Esophagus muscularis mucosa (tissue), 3 donors: ENCODE data around the gene METTL9.

Experiments
- EP300 ChIP-seq: sonication (generic); formaldehyde crosslinking; IDR thresholded peaks from one replicate; pipeline ENCODE4 v1.6.1; 2017; ENCODE audit warnings: antibody characterized with exemption
- TF ChIP-seq, protein P1 (sequence below), 3 experiments: fragments of 200-600 bp in 2 of 3; fragments of 450-650 bp in 1 of 3; sonication (generic) in 2 of 3; IDR thresholded peaks; one replicate each; pipeline ENCODE4 v1.5.1; 2017 to 2019; ENCODE audit warnings: antibody characterized with exemption in 3 of 3, mild to moderate bottlenecking in 2 of 3, moderate library complexity in 1 of 3

DNA sequence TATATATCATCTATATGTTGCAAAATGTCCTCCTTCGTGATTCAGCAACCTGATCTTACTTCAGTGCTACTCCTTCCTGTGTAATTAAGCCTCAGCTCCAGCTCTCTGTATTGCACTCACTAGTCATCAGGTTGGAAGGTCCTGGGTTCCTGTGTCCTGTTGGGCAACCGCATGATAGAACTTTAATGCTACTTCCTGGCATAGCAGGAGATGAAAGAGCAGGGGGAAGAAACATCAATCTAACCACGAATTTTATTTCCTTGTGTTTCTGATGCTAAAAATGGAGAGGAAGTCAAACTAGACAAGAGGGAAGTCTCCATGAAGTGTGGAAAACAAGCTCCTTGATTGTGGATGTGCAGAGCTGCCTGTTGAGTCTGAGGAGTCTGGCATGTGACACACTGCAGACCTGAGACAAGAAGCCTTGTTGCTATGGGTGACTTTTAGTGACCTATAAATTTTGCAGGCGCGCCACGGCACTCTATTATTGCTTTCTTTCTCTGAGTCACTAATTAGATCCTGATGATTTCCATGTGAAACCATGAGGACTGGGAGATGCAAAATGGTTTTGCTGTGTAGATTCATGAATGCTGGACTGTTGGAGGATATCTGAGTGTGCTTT is 27.4 kb downstream of the METTL9 start:
- TF ChIP-seq, protein P1, sequence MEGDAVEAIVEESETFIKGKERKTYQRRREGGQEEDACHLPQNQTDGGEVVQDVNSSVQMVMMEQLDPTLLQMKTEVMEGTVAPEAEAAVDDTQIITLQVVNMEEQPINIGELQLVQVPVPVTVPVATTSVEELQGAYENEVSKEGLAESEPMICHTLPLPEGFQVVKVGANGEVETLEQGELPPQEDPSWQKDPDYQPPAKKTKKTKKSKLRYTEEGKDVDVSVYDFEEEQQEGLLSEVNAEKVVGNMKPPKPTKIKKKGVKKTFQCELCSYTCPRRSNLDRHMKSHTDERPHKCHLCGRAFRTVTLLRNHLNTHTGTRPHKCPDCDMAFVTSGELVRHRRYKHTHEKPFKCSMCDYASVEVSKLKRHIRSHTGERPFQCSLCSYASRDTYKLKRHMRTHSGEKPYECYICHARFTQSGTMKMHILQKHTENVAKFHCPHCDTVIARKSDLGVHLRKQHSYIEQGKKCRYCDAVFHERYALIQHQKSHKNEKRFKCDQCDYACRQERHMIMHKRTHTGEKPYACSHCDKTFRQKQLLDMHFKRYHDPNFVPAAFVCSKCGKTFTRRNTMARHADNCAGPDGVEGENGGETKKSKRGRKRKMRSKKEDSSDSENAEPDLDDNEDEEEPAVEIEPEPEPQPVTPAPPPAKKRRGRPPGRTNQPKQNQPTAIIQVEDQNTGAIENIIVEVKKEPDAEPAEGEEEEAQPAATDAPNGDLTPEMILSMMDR (IDR thresholded peaks at IDR 0.05), result no peak
- TF ChIP-seq EP300, result no peak
